GM21423 (cell line): ENCODE measurements around the gene GALNT11.
"Not testable (repeated sequence)": the region's sequence is repeated elsewhere in the genome, so short reads cannot be mapped to it uniquely, and the experiment has no call there.

Source experiments
- ATAC-seq: cut with Tn5 transposase; IDR thresholded peaks from one replicate; pipeline ENCODE4 v1.9.1; 2021; ENCODE audit warnings: mild to moderate bottlenecking, moderate library complexity; ENCODE audit not compliant: unreplicated experiment

Gene GALNT11

GRCh38 chr7:152074673-152075072 is 49.2 kb downstream of the GALNT11 start:
- no peak for ATAC-seq

DNA sequence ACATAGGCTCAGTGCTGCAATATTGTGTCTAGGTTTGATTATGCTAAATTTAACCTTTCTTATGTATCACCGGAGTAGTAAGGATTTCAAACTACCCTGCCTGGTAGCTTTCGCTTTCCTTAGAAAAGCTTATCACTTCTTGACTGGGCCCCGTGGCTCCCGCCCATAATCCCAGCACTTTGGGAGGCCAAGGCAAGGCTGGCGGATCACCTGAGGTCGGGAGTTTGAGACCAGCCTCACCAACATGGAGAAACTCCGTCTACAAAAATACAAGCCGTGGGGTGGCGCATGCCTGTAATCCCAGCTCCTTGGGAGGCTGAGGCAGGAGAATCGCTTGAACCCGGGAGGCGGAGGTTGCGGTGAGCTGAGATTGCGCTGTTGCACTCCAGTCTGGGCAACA is 49.9 kb downstream of the GALNT11 start:
- ATAC-seq = not testable (repeated sequence)

GRCh38 chr7:152076324-152076821 is 50.9 kb downstream of the GALNT11 start:
- no peak for ATAC-seq

DNA sequence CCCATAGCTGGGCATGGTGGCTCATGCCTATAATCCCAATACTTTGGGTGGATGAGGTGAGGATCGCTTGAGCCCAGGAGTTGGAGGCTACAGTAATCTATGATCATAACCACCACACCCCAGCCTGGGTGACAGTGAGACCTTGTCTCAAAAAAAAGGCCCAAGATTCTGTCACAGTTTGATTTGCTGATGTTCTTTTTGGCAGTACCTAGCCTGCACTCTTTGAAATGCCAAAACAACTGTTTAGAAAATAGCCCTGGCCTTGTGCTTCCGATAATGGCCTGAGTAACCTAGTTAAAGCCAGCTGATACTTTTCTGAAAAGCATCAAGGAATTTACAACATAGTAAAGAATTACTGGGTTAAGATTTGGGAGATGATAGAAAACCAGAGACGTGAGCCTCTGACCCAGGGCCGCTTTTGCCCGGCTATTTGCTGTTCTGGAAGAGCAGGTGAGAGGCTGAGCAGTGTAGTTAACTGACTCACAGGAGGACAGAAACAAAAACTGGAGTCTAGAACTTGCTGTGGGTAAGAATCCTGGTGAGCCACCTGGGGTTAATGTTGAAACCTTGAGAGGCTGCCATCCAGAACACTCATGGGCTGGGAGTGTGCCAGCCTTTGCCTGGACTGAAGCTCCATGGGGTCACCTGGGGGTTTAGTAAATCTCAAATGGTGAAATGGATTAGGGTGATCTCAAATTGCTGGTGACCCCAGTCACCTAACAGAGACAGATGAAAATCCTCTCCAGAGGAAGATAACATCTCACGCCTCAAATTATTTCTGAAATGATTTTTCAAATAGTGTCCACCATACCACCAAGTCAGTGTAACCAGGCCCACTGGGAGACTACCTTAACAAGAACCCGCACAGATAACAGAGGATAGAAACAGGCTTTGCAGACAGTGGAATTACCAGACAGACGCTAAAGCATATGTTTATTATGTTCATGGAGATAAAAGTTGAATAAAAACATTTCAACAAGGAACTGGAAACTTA is 51.8 kb downstream of the GALNT11 start:
- no peak for ATAC-seq

DNA sequence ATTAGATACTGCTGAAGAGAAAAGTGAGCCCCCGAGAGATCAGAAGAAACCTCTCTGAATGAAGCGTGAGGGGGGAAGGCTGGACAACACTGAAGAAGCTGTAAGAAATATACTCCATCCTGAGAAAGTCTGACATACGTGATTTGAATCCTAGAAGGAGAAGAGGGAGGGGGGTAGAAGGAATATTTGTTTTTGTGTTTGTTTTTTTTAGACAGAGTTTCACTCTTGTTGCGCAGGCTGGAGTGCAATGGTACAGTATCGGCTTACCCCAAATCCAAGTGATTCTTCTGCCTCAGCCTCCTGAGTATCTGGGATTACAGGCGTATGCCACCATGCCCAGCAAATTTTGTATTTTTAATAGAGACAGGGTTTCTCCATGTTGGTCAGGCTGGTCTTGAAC is 52.6 kb downstream of the GALNT11 start:
- ATAC-seq = no peak

DNA sequence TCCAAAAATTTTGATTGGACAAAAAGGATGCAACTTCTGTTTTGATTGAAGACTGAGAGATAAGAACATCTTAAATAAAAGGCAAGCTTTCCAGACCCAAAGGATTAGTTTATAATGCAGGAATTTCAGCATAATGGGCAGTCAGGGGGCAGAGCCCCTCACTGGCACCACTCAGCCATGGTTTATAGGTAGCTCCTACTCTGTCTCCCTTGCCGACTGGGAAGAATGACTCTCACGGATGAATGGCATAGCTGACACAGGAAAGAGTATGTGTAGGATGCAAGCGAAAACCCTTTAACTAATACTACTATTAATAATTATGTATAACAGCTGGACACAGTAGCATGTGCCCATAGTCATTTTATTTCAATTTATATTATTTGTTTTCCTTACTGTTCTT is 53.3 kb downstream of the GALNT11 start:
- ATAC-seq = no peak

- no peak for ATAC-seq
Measured at GRCh38 chr7:152081088-152081487, 55.6 kb downstream of the GALNT11 start.

DNA sequence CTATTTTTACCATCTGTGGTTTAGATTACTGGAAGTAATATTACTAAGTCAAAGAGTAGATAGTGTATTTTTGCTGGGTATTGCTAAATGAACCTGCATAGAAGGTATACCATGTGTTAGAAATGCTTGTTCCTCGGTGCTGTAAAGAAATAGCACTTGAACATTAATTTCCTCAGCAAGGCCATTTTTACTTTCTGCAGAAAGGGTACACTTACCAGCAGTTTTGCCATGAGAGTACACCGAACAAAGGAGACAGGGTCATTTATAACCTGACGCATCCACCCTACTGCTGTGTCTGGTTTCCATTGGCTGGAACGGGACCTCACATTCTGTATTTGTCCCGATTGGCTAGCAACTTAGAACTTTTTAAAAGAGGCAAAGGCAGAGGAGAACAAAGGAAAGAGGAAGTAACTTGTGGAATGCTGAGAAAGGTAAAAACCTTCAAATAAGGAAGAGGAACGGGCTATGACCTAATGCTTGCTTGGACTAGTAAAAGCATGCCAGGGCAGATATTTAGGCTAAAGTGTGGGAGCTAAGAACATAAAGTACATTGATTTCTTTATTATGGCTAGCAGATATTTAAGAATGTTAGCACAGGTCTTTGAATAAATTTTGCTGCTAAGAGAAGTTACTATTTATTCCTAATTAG is 56.7 kb downstream of the GALNT11 start:
- ATAC-seq = not testable (repeated sequence)

GRCh38 chr7:152085131-152085530 is 59.7 kb downstream of the GALNT11 start:
- no peak for ATAC-seq

GRCh38 chr7:152086513-152086912 is 61.0 kb downstream of the GALNT11 start:
- no peak for ATAC-seq

DNA sequence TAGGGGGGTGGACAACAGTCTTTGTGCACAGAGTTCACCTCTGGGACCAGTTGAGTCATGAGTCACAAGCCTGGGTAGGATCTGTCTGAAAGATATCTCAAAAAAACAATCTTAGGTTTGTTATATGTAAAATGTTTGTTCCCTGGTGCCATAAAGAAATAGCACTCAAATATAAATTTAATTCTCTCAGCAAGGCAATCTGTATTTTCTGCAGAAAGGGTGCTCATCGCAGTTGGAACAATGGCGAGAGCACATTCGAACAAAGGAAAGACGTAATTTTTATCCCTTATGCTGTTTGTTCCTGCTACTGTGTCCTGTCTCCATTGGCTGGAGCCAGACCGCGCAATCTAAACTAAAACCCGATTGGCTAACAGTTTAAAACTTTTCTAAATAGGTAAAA is 63.7 kb downstream of the GALNT11 start:
- ATAC-seq = no peak

DNA sequence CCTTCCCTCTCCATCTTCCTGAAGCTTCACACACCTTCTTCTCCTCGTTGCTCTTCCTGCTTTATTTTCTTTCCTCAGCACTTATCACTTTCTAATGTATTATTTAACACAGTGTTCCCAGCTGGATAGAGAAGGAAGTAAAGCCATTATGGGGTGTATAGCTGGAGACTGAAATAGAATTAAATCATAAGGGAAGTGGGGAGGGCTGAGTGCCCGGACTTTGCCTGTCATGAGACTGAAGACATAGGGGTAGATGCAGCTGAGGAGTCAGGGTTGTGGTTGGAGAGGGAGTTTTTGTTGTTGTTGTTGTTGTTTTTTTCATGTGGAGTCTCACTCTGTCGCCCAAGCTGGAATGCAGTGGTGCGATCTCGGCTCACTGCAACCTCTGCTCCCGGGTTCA is 65.3 kb downstream of the GALNT11 start:
- ATAC-seq = no peak

DNA sequence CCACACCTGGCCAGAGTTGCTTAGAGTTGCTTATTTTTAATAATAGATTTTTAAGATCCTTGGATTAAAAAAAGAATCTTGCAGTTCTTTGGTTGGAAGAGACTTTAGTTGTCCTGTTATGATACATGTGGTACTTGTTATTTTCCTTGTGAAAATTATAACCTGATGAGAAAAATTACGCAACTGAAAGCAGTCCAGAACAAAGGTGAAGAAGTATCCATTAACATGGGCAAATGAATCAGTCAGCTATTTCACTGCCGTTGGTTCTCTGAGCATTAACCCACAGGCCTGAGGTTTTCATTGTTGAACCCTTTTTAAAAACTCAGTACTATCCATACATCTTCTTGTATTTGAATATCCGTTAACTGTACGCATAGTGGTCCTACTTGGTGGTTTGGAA is 68.2 kb downstream of the GALNT11 start:
- no peak for ATAC-seq

DNA sequence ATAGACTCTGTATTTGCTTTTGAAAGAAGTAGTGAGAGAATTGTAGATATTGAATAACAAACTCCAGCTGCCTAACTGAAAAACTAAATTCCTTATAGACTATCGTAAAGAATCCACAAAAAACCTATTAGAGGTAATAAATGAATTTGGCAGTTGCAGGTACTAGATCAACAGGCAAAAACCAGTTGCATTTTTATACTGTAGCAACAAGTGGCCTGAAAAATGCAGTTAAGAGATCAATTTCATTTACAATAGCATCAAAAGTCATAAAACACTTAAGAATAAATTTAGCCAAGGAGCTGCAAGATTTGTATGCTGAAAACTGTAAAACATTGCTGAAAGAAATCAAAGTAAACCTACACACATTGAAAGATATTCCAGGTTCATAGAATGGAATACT is 70.3 kb downstream of the GALNT11 start:
- ATAC-seq = no peak

DNA sequence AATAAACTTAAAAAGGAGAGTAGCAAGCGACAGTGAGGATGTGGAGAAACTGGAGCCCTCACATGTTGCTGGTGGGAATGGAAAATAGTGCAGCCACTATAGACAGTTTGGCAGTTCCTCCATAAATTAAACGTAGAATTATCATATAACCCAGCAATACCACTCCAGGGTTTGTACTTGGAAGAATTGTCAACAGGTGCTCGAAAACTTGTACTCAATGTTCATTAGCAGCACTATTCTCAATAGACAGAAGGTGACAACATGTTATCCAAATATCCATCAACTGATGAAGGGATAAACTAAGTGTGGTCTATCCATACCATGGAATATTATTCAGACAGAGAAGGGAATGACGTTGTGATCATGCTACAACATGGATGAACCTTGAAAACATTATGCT is 71.9 kb downstream of the GALNT11 start:
- no peak for ATAC-seq

- no peak for ATAC-seq
Measured at GRCh38 chr7:152103066-152103465, 77.6 kb downstream of the GALNT11 start.

DNA sequence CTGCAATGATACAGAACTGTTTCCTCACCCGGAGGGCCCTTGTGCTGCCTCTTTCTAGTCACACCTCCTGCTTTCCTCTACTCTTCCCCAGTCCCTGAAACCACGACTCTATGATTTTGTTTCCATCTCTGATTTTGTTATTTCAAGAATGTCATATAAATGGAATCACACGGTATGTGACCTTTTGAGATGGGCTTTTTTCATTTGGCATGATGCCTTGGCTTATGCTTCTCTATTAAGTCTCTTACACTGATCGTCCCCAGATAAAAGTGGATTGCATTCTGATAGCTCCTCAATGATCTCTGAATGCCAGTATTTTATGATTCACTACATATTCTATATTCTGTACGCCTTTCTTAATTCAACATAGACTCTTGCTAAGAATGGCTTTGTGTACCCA is 78.2 kb downstream of the GALNT11 start:
- no peak for ATAC-seq

GRCh38 chr7:152105205-152105604 is 79.7 kb downstream of the GALNT11 start:
- no peak for ATAC-seq

GRCh38 chr7:152106990-152107389 is 81.5 kb downstream of the GALNT11 start:
- ATAC-seq = no peak

- ATAC-seq = no peak
Measured at GRCh38 chr7:152107945-152108344, 82.5 kb downstream of the GALNT11 start.

GRCh38 chr7:152108359-152108758 is 82.9 kb downstream of the GALNT11 start:
- no peak for ATAC-seq

DNA sequence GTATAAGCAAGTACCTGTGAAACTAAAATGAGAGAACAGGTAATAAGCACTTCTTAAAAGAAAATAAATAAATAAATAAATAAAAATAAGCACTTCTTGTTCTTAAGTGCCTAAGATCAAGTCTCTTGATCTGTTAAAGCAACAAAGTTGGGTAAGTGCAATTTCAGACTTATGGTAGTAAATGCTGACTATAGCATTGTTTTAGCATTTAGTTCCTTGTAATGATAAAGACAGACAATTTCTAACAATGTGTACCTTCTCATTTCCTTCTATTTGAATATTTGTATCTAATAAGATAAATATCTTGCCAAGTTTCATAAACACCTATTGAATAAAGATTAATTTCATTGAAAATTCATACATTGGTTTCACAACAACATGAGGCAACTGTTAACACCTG is 87.4 kb downstream of the GALNT11 start:
- no peak for ATAC-seq
